Renal cortical epithelial cell (primary cell): ENCODE data around the gene PHF21A. TPM values are rescaled to one million over a fixed set of nuclear protein-coding genes. Genes with fewer than 3 reads are reported as not detected.
A peak's percentile ranks its signal among the peaks of the same experiment; 100 is the strongest.
"Not testable (repeated sequence)": the region's sequence is repeated elsewhere in the genome, so short reads cannot be mapped to it uniquely, and the experiment has no call there.

Experiments used
- DNase-seq: peaks from one replicate; pipeline ENCODE4 v3.0.0-alpha.2; 2011; ENCODE audit warnings: low read depth
- total RNA-seq: library from RNA; depleted of rRNA; stranded (reverse); fragments of >200 nt; gene quantifications from 2 replicates; pipeline ENCODE4 v1.2.3, GENCODE V29; 2014

The PHF21A gene
- total RNA-seq, 1 donor from 2014 or later = 27.7 TPM

- peak; percentile 11 for DNase-seq
Measured at GRCh38 chr11:45921561-45922424, 199.5 kb downstream of the PHF21A start.

DNA sequence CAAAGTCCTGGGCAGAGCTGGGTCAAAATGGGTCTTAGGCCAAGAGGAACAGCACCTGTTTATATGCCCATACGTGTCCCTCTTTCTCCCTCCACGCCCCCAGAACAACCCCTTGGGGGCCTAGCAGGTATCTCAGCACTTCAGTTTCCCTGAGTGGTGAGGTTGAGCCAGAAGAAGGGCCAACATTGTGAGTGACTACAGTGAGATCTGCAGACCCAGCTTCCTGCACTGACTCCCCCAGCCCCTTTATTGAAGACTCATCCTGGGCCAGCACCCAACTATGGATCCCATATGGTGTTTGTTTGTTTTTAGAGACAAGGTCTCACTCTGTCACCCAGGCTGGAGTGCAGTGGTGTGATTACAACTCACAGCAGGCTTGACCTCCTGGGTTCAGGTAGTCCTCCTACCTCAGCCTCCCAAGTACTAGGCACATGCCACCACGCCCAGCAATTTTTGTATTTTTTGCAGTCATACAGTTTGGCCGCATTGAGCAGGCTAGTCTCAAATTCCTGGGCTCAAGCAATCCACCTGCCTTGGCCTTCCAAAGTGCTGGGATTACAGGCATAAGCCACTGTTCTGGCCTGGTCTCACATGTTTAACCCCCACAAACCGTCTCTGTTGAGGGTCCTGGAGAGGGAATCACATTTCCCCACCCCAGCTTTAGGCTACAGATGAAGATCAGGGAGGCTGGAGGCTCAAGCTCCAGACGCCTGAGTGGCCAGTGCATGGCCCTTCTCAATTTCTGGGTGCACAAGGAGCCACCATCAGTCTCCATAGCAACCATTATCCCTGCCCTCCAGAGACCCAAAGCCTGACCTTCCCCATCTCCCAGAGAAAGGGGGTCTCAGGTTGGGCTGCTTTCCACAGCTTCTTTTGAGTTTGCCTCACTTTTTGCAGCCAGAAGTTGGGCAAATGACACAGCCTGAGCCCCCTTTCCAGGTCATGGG is 200.4 kb downstream of the PHF21A start:
- no peak for DNase-seq

DNA sequence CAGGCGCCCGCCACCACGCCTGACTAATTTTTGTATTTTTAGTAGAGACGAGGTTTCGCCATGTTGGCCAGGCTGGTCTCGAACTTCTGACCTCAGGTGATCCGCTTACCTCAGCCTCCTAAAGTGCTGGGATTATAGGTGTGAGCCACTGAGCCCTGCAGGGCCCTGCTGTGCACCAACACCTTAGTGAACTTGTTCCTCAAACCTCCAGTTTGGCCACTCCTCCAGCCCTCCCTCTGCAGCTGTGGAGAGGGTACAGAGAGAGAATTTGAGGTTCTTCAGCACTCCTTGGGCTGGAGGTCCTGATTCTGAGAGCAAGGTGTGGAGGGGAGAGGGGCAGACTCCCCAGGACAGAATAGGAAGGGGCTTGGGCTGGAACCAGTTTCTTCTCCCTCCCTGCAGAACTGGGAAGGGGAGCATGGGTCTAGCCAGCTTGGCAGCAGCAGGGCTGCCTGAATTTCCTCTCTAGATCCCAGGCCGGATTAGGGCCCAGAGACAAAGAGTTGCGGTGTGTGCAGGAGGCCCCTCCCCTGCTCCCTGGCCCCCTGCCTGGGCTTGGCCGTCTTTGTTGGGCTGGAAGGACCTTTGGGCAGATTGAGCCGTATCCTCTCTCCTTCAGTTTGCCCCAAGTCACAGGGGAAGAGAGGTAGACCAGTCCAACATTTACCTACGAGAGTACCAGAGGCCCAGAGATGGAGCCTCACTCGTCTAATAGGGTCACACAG is 201.3 kb downstream of the PHF21A start:
- DNase-seq = no peak

DNA sequence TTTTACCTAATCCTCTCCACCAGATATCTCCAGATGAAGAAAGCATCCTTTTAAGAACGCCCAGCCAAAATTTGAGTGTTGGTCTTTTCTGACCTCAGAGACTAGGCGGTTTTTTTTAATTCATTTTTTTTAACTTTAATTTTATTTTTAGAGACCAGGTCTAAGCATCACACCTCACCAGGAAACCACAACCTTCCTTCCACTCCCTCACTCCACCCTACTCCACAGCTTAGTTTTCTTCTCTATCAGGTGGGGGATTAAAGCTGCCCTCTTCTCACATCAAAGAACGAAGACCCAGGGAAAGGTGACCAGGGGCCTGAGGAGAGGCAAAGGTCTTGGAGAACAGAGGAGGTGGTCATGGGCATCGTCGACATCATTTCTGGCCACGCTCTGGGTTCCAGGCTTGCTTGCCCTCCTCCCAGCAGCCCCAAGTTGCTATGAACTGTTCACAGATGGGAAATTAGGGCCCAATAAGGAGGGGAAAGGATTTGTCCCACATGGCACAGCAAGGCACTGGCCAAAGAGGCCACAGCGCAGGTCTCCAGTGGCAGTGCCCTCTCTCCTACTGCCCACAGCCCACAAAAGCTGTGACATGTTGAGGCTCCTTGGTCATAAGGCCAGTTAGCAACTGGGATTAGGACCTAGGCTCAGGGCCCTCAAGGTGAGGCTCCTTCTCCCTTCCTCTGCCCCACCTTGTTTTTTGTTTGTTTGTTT is 202.1 kb downstream of the PHF21A start:
- no peak for DNase-seq

GRCh38 chr11:45918331-45918941 is 202.8 kb downstream of the PHF21A start:
- DNase-seq = peak; percentile 39

GRCh38 chr11:45917623-45918330 is 203.5 kb downstream of the PHF21A start, which contains the start of gene PEX16:
PEX16 (minus strand) TSS chr11:45917877; CDS start chr11:45917811, 66 bp downstream.
- DNase-seq = peak; percentile 98

DNA sequence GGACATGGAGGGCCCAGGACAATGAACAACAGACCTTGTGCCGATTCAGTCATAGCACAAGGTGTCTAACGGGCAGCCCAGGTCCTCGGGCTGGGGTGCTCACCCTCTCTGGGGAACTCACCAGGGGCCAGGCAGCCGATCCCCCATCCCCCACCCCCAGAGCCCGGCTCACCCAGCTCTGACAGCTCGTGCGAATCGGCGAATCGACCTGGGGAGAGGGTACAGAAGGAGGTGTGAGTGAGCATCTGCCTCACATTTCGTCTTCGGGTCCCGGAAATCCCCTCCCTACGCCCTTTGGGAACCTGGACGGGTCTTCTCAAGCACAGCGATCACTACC is 204.0 kb downstream of the PHF21A start:
- DNase-seq = no peak

GRCh38 chr11:45915446-45915845 is 205.8 kb downstream of the PHF21A start:
- DNase-seq = no peak

- DNase-seq = no peak
Measured at GRCh38 chr11:45913942-45914635, 207.2 kb downstream of the PHF21A start.

DNA sequence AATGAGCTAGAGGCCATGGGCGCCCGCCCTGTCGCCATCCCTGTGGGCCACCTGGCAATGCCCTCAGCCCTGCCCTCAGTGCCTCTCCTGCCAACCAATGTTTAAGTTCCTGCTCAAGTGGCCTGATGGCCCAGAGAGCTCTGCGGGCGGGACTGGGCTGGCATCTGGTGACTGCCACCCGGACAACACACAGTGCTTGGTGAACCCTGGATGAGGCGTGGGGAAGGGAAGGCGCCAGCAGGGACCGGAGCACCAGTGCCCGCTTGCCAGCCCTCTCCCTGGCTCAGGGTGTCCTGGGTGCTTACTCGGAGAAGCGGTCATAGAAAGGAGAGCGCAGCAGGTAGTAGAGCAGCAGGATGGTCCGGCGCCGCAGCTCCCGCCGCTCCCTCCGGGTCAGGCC is 207.7 kb downstream of the PHF21A start:
- DNase-seq = no peak

DNA sequence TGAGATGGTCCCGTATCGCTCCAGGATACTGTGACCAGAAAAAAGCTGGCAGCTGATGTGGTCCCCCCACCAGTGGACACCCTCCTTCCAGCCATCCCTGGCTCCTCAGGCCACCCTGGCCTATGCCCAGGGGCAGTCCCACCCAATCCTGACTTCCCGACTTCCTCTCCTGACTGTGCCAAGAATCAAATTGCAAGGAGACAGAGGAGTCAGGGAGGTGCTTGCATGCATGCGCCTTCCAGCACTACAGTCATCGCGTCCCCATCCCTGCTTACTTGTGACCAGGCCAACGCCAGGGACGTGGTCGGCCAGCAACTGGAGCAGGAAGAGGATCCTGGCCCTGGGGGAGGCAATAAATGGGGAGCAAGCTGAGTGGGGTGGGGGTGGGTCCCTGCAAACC is 210.6 kb downstream of the PHF21A start:
- DNase-seq = no peak

DNA sequence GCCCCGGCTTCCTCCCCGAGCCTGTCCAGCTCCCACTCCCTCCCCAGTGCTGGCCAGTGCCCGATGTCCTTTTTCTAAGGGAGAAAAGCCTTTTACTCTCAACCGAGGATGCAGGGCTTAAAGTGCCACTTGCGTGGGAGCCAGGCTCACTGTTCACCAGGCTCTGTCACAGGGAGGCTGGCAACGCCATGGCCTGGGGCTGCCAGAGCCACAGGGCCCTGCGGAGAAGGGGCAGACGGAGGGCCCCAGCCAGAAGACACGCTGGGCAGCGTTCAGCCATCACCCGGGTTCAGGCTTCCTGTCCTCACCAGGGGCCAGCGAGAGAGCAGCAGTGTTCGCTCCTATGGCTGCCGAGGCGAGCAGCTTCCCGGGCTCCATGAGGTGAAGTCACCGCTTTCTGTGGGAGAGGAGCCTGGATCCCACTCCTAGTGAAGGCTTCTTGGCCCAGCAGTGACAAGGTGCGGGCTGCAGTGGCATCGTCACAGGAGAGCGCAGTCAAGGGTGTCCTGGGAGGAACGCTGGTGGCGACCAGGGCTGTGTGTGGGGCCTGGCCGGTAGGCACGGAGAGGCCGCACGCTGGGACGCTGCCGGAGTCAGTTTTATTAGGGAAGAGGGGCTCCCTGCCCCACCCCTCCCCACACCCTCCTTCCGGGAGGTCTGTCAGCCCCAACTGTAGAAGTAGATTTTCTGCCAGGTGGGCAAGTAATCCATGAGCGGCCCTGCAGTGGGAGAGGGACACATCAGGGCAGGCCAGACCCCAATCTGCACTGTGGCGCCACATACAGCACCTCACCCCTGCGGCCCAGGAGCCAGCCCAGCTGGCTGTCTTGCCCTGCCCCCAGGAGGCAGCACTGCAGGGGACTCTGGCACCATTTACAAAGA is 211.4 kb downstream of the PHF21A start:
- DNase-seq = no peak

DNA sequence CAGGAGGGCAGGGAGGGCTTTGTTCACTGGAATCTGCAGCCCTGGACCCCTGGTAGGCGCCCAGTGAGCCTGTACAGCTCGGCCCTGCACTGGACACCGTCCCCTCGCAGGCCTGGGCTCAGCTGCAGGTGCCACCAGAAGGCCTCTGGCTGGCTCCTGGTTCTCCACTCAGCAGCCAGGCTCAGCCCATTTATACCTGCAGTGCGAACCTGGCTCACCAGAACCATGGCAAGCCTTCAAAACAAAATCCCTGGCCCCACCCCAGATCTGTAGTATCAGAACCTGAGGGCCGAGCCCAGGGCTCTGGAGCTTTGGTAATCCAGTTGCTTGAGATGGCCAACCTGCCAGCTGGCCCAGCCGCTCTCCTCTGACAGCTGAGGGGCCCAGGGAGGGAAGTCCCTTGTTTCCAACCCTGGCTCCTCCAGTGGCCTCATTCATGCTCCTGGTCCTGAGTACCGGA is 213.3 kb downstream of the PHF21A start:
- no peak for DNase-seq

- no peak for DNase-seq
Measured at GRCh38 chr11:45906965-45907611, 214.2 kb downstream of the PHF21A start, which contains the start of gene FREY1. FREY1 (minus strand) TSS chr11:45907271; CDS start chr11:45907245, 26 bp downstream.

GRCh38 chr11:45906096-45906682 is 215.1 kb downstream of the PHF21A start:
- no peak for DNase-seq

GRCh38 chr11:45905576-45905975 is 215.7 kb downstream of the PHF21A start:
- not testable (repeated sequence) for DNase-seq

- DNase-seq = no peak
Measured at GRCh38 chr11:45905095-45905494, 216.2 kb downstream of the PHF21A start.
